KMS-11 (cell line): ENCODE data around the gene NAA25.
A peak's percentile ranks its signal among the peaks of the same experiment; 100 is the strongest.
"Not testable (repeated sequence)": the region's sequence is repeated elsewhere in the genome, so short reads cannot be mapped to it uniquely, and the experiment has no call there.

ENCODE experiments used
- H2AFZ ChIP-seq: fragments of 200-600 bp; sonication (generic); 2 replicates; pipeline ENCODE4 v1.6.1; 2016; ENCODE audit warnings: antibody characterized with exemption, mixed run types, low read depth
- H3K27ac ChIP-seq: fragments of 200-600 bp; sonication (generic); 2 replicates; pipeline ENCODE4 v1.6.1; 2016; ENCODE audit warnings: mild to moderate bottlenecking, mixed run types
- H3K27me3 ChIP-seq: fragments of 200-600 bp; sonication (generic); 2 replicates; pipeline ENCODE4 v1.6.1; 2017; ENCODE audit warnings: mild to moderate bottlenecking, low read depth, mixed run types, moderate library complexity; ENCODE audit not compliant: insufficient read depth
- H3K36me3 ChIP-seq: fragments of 200-600 bp; sonication (generic); 2 replicates; pipeline ENCODE4 v1.6.1; 2017; ENCODE audit warnings: mild to moderate bottlenecking, mixed run types; ENCODE audit not compliant: insufficient read depth
- H3K4me1 ChIP-seq: fragments of 200-600 bp; sonication (generic); 2 replicates; pipeline ENCODE4 v1.6.1; 2016; ENCODE audit warnings: mild to moderate bottlenecking, low read depth, mixed run types; ENCODE audit not compliant: poor library complexity, severe bottlenecking
- H3K4me2 ChIP-seq: fragments of 200-600 bp; sonication (generic); 2 replicates; pipeline ENCODE4 v1.7.0; 2016; ENCODE audit warnings: mild to moderate bottlenecking, mixed run types
- H3K4me3 ChIP-seq: fragments of 200-600 bp; sonication (generic); IDR thresholded peaks from 2 replicates; pipeline ENCODE4 v1.6.1; 2017; ENCODE audit warnings: low read depth, low read length, mixed read lengths; ENCODE audit not compliant: insufficient read depth
- H3K79me2 ChIP-seq: fragments of 200-600 bp; sonication (generic); 2 replicates; pipeline ENCODE4 v1.6.1; 2016; ENCODE audit warnings: low read depth, mixed run types; ENCODE audit not compliant: insufficient read depth
- H3K9ac ChIP-seq: fragments of 200-600 bp; sonication (generic); 2 replicates; pipeline ENCODE4 v1.6.1; 2016; ENCODE audit warnings: mild to moderate bottlenecking, mixed run types
- H4K20me1 ChIP-seq: fragments of 200-600 bp; sonication (generic); 2 replicates; pipeline ENCODE4 v1.6.1; 2016; ENCODE audit warnings: mild to moderate bottlenecking, mixed run types; ENCODE audit not compliant: insufficient read depth
- CTCF ChIP-seq: fragments of 200-600 bp; sonication (generic); conservative IDR thresholded peaks from 2 replicates; pipeline ENCODE4 v1.6.1; 2017; ENCODE audit warnings: low read depth, mild to moderate bottlenecking, antibody characterized with exemption, low read length, moderate library complexity, mixed read lengths

Gene NAA25

GRCh38 chr12:112012775-112013600, 95.6 kb downstream of the NAA25 start, which contains the start of the genes ERP29 and TMEM116:
ERP29 (plus strand) TSS chr12:112013426; CDS start chr12:112013466, 40 bp downstream.
TMEM116 (minus strand) TSS chr12:112013165; CDS start chr12:112005270, 7,895 bp downstream.
- TF ChIP-seq CTCF, result no peak; the same call in 1 of the 2 replicates
- Histone ChIP-seq H2AFZ (peak within 1 kb of the TSS; percentile 59), H3K36me3 (no peaks in the 10 kb centered on the region; the same call in 1 of the 2 replicates), H3K27me3 (no peaks in the 10 kb centered on the region), H3K79me2 (peaks cover 42% of the 10 kb centered on the region), H3K4me2 (peak within 1 kb of the TSS; percentile 72), H3K4me3 (no peak within 1 kb of the TSS), H4K20me1 (no peaks in the 10 kb centered on the region), H3K4me1 (peaks cover 74% of the 10 kb centered on the region), H3K9ac (peak within 1 kb of the TSS; percentile 83), H3K27ac (peak within 1 kb of the TSS; percentile 84)

GRCh38 chr12:112011685-112012084, 96.9 kb downstream of the NAA25 start:
- Histone ChIP-seq H4K20me1 (no peaks in the 10 kb centered on the region), H3K36me3 (no peaks in the 10 kb centered on the region; the same call in 1 of the 2 replicates), H2AFZ (no peak overlapping the region), H3K27me3 (no peaks in the 10 kb centered on the region), H3K9ac (no peak overlapping the region), H3K4me3 (no peak overlapping the region), H3K79me2 (peaks cover 29% of the 10 kb centered on the region), H3K4me1 (peaks cover 80% of the 10 kb centered on the region), H3K4me2 (peak overlapping the region; percentile 71; the same call in 1 of the 2 replicates), H3K27ac (no peak overlapping the region)
- no peak for TF ChIP-seq CTCF

GRCh38 chr12:112010415-112011344, 97.9 kb downstream of the NAA25 start:
- H3K4me2 ChIP-seq, result no peak overlapping the region
- no peaks in the 10 kb centered on the region for H3K27me3 ChIP-seq
- TF ChIP-seq CTCF, result no peak
- no peak overlapping the region for H2AFZ ChIP-seq
- H3K27ac ChIP-seq, result no peak overlapping the region
- H4K20me1 ChIP-seq, result no peaks in the 10 kb centered on the region
- H3K79me2 ChIP-seq, result peaks cover 19% of the 10 kb centered on the region
- no peaks in the 10 kb centered on the region; the same call in 1 of the 2 replicates for H3K36me3 ChIP-seq
- no peak overlapping the region for H3K4me3 ChIP-seq
- peaks cover 81% of the 10 kb centered on the region for H3K4me1 ChIP-seq
- no peak overlapping the region for H3K9ac ChIP-seq

- H4K20me1 ChIP-seq, H3K9ac ChIP-seq, H3K36me3 ChIP-seq, H2AFZ ChIP-seq, H3K4me3 ChIP-seq, H3K27me3 ChIP-seq: not testable (repeated sequence)
- Histone ChIP-seq H3K4me2 (peak overlapping the region; percentile 29; the same call in 1 of the 2 replicates), H3K4me1 (peaks cover 78% of the 10 kb centered on the region), H3K27ac (peak overlapping the region; percentile 26; the same call in 1 of the 2 replicates), H3K79me2 (peaks cover 15% of the 10 kb centered on the region; the same call in 1 of the 2 replicates)
Measured at GRCh38 chr12:112009596-112009995, 99.0 kb downstream of the NAA25 start.
